ENCODE data around the gene SECTM1.
"Not testable (repeated sequence)": the region's sequence is repeated elsewhere in the genome, so short reads cannot be mapped to it uniquely, and the experiment has no call there.

Gene SECTM1

DNA sequence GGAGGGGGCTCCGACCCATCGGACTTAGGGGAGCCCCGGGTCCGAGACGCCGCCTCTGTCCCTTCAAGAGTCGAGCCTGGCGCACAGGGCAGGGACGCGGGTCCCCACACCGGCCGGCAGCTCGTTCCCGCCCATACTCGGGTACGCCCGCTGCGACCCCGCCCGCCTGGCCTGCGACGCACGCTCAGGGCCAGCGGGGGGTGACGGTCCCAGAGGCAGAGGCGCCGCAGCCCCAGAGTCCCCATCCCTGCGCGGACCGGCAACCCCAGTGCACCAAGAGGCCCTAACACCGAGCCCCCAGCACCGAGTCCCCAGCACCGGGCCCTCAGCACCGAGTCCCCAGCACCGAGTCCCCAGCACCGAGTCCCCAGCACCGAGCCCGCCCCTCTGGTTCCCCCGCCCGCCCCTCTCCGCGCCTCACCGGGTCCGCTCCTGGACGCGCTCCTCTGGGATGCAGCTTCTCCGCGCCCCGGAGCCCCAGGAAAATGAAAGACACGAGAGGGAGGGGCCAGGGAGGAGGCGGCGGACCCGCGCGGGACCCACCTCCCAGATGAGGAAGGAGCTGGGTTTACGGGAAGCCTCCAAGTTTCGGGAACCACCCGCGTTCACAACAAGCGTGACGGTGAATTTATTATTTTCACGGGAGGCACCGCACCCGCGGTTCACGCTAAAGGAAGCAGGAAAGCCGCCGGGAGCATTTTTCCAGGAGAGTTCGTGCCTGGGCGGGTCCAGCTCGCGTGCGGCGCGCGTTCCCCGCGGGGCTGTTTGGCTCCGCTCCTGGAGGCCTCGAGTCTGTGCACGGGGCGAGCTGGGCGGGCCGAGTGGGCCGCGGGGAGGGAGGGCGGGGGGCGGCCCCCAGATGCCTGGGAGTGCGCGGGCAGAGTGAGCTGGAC is at the start of gene SECTM1:
SECTM1 (minus strand) TSS at position 488 of the 893 bp plus-strand sequence. CDS start 6,526 bp downstream, outside the sequence.
- DNase-seq (ENCODE audit: low read depth): no peak

DNA sequence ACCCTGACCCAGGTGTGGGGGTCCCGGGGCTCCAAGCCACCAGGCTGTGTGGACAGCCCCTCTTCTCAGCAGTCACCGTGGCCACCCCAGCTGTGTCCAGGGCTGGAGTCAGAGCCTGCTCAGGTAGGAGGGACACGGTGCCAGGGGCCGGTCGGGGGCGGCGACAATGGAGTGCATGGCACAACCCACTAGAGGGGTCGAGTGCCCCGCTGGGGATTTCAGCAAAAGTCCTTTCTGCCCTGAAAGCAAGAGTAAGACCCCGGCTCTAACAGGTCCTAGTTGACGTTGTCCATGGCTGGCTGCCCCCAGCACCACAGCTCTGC is 49.3 kb upstream of the SECTM1 start:
- no peak for DNase-seq (ENCODE audit: low read depth)

DNA sequence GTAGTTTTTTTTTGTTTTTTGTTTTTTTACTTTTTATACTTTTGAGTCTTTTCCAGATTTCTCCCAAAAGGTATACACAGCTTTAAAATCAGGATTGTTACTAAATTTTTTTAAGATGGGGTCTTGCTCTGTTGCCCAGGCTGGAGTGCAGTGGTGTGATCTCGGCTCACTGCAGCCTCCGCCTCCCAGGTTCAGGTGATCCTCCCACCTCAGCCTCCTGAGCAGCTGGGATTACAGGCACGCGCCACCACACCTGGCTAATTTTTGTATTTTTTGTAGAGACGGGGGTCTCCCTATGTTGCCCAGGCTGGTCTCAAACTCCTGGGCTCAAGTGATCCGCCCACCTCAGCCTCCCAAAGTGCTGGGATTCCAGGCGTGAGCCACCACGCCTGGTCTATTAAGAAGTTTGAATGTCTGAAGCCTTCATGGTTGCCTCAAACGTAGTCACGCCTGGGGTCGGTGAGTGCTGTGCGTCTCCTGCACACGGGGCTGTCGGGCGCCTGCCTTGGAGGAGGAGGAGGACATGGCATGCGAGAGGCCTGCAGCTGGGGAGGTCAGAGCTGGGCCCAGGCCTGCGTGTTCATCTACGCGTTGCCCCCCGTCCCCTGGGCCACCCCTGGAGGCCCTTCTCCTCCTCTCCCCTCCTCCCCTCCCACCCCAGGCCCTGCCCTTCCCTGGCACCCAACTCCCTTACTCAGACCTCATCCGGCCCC is 48.8 kb upstream of the SECTM1 start:
- DNase-seq (ENCODE audit: low read depth): not testable (repeated sequence)

DNA sequence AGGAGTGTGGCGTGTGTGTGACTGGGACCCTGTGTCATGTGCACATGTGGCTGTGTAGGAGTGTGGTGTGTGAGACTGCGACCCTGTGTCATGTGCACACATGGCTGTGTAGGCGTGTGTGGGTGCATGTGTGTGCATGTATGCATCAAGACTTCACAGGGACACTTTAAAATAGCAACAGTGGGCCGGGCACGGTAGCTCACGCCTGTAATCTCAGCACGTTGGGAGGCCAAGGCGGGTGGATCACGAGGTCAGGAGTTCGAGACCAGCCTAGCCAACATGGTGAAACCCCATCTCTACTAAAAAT is 48.1 kb upstream of the SECTM1 start:
- not testable (repeated sequence) for DNase-seq (ENCODE audit: low read depth)

DNA sequence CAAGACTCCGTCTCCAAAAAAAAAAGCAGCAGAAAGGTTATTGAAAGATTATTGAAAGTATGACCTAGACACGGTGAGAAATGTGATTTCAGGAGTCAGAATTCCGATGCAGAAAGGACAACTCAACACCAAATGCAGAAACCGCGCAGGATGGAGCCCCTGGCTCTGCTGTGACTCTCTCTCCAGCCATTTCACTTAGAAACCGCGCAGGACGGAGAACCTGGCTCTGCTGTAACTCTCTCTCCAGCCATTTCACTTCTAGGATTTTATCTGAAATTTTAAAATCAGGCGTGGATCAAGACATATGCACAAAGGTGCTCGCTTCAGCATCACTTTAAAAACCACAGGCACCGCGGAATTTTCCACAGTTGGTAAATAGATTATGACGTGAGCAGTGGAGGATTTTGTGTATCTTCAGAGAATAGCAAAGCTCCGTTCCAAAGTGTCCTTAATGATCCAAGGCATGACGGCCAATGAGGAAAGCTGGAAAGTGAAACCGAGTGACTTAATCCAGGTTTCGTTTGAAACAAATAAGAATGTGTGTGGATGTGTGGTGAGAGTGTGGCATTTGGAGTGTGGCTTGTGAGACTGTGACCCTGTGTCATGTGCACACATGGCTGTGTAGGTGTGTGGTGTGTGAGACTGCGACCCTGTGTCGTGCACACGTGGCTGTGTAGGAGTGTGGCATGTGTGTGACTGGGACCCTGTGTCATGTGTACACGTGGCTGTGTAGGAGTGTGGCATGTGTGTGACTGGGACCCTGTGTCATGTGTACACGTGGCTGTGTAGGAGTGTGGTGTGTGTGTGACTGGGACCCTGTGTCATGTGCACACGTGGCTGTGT is 47.5 kb upstream of the SECTM1 start:
- DNase-seq (ENCODE audit: low read depth): no peak

DNA sequence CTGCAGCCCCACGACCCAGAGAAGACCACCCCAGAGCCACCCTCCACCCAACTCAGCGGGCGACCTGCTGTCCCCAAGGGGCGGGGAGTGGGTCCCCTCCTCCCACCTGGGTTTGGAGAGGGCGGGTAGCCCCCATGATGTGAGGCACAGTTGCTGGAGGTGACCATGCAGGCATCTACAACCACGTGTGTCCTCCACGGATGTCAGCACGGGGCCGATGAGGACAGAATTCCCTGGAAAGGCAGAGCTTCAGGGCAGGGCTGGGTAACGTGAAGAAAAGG is 45.1 kb upstream of the SECTM1 start:
- DNase-seq (ENCODE audit: low read depth): no peak

DNA sequence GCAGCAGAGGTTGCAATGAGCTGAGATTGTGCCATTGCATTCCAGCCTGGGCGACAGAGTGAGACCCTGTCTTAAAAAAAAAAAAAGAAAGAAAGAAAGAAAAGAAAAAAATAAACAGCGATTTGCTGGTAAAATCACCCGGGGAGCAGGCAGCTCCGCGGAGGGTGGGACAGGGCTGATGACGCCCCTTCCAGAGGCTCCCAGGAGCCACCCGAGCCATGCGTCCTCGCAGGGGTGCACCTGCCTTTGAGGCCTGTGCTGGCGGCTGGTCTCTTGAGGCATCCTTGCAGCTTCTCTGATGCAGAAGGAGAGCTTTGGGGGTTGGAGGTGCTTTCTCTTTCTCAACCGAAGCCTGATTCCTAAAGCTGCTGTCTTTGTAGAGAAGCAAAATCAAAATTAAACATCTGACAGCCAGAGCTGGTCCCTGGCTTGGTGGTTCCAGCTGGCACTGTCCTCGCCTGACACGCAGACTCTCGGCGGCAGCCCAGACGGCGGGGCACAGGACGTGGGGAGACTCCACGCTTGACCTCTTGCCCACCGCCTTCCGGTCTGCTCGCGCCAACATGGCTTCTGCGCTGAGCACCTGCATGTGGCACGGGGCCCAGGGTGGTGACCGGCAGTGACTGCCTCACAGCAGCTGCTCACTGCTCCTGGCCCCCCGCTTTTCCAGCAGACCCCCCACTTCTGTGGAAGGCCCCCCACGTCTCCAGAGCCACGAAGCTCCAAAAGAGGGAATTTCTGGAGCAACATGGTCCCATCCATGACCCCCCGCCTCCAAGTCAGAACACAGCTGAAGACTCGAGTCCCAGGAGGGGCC is 44.6 kb upstream of the SECTM1 start:
- DNase-seq (ENCODE audit: low read depth): no peak

DNA sequence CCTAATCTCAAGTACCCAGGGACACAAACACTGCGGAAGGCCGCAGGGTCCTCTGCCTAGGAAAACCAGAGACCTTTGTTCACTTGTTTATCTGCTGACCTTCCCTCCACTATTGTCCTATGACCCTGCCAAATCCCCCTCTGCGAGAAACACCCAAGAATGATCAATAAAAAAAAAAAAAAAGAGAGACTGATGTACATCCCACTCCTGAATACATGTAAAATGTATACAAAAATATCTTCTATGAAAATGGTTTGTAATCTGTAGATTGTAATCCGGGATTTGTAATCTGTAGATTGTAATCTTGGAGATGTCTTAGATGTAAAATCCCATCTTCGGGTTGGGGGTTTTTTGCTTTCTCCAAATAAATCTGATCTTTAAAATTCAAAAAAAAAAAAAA is 43.7 kb upstream of the SECTM1 start:
- not testable (repeated sequence) for DNase-seq (ENCODE audit: low read depth)

DNA sequence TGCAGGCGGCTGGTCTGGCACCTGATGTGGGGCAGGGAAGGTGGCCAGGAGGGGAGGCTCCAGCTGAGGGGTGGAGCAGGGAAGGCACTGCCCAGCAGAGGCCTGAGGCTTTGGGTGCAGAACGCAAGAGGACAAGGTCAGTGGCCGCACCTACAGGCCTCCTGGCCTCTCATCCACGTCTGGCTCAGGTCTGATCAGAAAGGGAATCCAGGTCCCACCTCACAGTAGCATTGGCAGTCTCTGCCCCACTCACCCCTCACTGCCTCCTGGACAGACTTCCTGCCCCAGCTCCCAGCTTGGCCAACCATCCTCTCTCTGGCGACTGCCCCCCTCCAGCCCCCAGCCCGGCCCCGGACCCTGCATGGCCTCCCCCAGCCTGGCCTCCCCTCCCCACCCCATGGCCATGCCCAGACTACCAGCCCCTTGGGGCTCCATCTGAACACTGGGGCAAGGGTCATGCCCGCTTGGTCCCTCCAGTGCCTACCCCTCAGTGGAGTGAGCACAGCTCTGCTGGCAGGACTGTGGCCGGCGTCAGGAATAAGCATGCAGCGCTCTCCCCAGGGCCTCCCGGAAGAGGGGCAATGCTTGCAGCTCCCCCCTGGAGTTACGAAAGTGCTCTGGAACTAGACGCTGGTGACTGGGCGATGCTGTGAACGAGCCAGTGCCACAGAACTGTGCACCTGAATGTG is 42.6 kb upstream of the SECTM1 start:
- DNase-seq (ENCODE audit: low read depth): no peak

DNA sequence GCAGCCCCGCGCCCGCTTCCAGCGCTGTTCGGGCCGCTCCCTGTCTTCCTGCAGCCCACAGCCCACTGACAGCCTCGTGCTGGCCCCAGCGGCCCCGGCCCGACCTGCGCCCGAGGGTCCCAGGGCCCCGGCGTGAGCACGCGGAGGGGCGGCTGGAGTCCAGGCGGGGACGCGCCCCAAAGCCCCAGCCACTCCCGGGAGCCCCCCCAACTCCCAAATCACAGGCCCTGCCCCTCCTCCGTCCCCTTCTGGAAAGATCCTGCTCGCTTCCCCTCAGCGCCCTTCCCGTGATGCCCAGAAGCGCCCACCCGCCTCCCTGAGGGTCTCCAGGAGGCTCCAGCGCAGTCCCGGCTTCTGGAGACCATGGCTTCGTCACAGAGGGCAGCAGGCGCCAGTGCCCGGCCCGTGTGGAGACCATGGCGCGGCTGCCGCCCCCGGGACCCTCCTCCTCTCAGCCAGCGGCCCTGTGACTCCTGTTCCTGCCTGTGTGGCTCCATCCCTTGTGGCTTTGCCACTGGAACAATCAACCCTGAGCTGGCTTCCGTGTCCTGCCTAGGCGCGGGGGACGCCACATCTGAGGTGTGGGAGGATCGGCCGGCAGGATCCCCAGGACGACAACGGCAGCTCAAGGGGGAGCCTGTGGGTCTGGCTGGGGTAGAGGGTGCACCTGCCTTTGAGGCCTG is 41.9 kb upstream of the SECTM1 start:
- no peak for DNase-seq (ENCODE audit: low read depth)

DNA sequence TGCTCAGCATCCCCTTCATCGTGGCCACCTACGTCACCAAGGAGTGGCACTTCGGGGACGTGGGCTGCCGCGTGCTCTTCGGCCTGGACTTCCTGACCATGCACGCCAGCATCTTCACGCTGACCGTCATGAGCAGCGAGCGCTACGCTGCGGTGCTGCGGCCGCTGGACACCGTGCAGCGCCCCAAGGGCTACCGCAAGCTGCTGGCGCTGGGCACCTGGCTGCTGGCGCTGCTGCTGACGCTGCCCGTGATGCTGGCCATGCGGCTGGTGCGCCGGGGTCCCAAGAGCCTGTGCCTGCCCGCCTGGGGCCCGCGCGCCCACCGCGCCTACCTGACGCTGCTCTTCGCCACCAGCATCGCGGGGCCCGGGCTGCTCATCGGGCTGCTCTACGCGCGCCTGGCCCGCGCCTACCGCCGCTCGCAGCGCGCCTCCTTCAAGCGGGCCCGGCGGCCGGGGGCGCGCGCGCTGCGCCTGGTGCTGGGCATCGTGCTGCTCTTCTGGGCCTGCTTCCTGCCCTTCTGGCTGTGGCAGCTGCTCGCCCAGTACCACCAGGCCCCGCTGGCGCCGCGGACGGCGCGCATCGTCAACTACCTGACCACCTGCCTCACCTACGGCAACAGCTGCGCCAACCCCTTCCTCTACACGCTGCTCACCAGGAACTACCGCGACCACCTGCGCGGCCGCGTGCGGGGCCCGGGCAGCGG is 41.2 kb upstream of the SECTM1 start:
- DNase-seq (ENCODE audit: low read depth): no peak

DNA sequence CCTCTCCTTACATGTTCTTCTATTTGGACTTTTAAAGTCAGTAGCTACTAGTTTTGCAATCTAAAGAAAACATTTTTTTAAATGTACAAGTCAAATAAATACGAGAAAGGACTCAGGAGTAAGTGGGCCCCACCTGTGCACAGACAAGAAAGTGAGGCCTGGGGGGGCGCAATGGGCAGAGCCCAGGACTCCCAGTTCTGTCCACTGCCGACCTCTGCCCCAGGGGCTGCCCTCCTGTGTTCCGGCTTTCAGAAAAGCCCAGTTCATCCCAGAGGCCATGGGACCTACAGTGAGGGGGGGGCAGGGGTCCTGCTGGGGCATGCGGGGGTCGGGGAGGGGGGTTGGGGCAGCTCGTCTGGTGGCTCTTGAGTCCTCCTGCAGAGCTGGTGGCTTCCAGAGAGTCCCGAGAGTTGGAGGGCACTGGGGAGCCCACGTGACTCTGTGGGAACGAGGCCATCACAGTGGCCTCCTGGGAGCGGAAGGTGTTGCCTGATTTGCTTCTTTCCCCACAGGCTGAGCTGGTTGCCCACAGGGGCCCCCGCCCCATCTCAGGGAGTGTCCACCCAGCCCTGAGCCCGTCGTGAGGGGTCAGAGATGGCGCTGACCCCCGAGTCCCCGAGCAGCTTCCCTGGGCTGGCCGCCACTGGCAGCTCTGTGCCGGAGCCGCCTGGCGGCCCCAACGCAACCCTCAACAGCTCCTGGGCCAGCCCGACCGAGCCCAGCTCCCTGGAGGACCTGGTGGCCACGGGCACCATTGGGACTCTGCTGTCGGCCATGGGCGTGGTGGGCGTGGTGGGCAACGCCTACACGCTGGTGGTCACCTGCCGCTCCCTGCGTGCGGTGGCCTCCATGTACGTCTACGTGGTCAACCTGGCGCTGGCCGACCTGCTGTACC is 40.4 kb upstream of the SECTM1 start:
- no peak for DNase-seq (ENCODE audit: low read depth)

DNA sequence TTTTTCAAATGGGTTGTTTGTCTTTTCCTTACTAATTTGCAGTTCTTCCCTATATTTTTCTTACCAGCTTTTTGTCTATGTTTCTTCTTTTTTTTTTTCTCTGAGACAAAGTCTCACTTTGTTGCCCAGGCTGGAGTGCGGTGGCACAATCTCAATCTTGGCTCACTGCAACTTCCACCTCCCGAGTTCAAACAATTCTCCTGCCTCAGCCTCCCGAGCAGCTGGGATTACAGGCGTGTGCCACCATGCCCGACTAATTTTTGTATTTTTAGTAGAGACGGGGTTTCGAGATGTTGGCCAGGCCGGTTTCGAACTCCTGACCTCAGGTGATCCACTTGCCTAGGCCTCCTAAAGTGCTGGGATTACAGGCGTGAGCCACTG is 39.5 kb upstream of the SECTM1 start:
- DNase-seq (ENCODE audit: low read depth): not testable (repeated sequence)

DNA sequence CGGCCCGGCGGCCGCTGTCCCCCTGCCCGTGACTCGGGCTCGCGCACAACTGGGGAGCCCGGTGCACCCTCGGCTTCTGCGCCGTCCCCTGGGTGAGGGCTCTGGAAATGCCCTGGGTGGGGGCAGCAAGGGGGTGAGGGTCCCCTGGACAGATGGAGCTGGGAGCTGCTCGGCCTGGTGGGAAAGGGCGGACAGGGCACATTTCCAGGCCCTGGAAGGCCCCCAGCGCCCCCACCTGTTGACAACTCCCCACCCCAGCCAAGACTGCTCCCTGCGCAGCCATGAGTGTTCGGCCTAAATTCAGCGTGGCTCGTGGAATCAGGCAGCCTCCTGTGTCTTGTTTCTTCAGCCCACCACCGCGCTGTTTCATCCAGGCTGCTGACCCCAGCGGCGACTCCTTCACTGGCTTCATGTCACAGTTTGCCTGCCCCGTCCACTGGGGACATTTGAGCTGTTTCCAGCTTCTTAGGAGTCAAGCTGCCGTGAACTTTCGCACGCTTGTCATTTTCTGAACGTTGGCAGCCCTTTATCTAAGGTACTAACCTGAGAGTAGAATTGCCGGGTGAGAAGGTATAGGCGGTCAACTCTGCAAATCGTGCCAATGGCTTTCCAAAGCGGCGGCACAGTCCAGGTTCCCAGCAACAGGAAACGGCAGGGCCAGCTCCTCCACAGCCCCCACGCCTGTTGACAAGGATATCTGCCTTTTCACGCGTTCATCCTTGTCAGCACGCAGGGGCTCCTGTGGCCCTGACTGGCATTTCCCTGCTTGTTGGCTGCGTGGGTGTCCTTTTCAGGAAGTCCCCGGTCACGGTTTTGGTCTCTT is 38.9 kb upstream of the SECTM1 start:
- no peak for DNase-seq (ENCODE audit: low read depth)

DNA sequence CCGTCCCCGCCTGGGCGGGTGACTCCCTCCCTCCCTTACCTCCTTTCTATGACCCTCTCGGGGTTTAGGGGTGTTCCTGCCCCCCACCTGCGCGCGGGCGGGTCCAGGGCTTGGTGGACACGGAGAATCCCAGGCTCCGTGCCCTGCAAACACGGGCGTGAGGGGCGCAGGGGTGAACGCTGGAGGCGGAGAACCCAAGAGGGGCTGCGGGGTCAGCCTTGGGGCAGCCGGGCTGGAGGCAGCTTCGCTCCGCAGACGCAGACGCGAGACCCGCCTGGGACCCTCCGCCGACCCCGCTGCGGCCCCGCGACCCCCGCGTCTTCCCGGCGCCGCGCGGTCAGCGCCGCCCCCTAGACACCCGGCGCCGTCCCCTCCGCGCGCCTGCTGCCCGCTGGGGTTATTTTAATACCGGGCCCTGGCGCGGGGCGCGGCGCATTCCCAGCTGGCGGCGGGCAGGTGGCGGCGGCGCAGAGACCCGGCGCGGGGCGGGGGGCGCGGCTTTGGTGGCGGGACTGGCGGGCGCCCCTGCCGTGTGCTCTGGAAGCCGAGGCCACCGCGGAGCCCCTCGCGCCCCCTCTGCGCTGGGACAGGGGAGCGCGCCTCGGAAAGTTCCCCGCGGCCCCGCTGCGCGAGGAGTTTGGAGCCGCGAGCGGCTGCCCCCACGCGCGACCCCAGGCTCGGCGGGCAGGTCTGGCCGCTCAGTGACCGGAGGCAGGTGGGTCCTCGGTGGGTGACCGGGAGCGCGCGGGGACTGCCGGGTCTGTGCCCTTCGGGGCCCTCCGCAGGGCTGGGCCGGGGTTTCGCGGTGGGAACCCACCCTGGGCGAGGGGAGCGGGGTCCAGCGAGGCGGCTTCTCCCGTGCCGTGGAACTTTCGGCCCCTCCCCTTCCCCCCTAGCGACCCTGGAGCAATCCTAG is 38.0 kb upstream of the SECTM1 start, which contains the start of gene UTS2R:
UTS2R (plus strand) TSS at position 433 of the 916 bp plus-strand sequence. CDS start 2,560 bp downstream, outside the sequence.
- DNase-seq (ENCODE audit: low read depth): no peak

DNA sequence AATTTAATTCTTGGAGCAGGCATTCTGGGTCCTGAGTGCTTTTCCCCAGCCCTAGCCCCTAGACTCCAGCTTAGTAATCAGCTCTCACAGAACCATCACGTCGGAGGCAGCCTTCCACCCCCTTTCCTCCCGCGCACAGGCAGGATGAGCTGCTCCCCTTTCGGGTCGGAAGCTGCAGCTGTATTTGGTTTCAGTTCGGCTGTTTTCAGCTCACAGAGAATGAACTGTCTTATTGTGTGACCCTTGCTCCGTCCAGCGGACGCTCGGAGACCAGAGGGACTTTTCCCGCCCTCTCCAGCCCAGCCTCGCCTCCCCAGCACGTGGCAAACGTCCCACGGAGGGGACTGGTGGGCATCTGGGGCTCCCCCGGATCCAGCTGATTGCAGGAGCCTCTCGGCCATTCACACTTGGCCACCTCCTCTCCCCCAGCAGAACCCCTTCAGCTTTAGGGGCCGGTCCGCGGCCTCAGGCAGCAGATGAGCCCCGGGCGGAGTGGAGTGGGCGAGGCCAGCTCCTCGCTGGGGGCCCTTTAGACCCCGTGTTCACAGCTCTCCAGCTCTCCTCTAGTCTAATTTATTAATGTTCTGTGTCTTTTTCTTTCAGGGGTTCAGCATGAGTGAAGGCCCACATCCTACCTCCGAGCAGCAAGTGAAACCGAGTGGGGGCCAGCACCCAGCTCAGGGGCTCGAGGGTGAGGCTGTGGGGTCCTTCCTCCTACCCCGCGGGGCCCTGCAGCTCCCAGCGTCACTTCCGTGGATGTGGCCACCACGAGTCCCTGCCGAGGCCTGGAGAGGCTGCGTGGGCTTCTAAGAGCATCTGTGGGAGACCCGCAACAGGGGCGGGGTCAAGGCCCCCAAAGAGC is 37.1 kb upstream of the SECTM1 start:
- no peak for DNase-seq (ENCODE audit: low read depth)

Data from non-pigmented ciliary epithelial cell (primary cell).